GM19467 (cell line): ENCODE data around the gene PJA2.

ENCODE experiments used
- ATAC-seq: cut with Tn5 transposase; IDR thresholded peaks from one replicate; pipeline ENCODE4 v1.9.1; 2021; ENCODE audit warnings: mild to moderate bottlenecking, moderate library complexity; ENCODE audit not compliant: unreplicated experiment

The PJA2 gene

DNA sequence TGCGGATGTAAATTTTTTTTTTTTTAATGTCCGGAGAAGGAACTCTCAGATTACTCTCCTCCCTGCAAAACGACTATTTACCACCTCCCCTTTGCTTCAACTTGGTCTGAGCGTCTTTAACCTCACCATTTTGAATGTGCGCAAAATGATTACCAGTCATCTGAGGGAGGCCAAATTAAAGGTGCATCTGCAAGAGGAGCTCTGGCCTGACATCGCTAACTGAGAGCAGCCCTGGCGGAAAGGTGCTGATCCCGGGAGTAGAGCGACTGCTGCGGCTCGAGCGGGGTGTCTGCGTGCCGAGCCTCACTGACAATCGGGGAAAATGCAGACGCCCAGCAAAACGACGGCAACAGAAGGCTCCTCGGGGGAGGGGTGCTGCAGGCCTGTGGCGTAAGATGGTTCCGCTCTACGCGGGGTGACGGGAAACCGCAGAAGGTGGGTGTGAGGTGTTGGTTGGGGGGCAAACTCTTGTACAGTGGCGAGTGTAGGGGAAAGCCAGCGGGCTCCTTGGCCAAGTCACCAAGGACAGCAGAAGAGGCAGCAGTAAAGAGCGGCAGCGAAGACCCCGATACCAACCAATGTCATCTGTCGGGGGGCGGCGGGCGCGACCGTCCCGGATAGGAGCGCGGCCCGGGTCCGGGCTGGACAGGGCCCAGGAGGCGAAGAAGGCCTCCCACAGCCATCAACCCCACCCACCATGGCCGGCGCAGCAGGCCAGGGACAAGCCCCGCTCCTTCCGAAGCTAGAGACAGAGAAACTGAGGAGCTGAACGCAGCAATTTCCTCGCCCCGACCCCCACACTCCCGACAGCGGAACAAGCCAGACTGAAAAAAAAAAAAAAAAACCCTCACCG lies 557 bp downstream of the PJA2 start:
- peak; percentile 32 for ATAC-seq

DNA sequence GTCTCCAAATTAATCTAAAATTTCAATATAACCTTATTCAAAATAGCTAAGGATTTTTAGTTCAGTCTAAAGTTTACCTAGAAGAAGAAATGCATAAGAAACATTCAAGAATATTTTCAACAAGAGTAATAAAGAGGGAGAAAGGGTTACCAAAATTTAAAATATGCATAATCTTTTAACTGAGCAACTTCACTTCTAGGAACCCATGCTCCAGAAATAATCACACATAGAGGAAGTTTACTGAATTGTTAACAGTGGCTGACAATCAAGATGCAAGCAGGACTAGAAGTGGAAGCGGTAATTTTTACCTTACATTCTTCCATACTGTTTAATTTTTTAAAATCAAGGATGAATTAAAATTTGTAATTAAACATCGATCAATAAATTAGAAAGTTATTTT lies 1.9 kb downstream of the PJA2 start:
- no peak for ATAC-seq

DNA sequence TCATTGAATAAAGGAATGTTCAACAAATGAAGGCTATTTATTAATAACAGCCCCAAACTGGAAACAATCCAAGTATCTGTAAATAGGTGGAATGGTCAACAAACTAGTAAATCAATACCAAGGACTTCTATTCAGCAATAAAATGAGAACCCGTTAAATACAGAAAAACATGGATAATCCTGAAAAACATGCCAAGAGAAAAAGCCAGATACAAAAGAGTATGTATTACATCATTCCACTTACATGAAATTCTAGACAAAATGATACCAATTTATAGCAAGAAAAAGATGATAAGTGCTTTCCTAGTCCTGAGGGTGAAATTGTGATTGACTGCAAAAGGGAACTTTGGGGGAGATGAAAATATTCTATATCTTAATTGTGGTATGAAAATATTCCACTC lies 3.1 kb downstream of the PJA2 start:
- no peak for ATAC-seq

DNA sequence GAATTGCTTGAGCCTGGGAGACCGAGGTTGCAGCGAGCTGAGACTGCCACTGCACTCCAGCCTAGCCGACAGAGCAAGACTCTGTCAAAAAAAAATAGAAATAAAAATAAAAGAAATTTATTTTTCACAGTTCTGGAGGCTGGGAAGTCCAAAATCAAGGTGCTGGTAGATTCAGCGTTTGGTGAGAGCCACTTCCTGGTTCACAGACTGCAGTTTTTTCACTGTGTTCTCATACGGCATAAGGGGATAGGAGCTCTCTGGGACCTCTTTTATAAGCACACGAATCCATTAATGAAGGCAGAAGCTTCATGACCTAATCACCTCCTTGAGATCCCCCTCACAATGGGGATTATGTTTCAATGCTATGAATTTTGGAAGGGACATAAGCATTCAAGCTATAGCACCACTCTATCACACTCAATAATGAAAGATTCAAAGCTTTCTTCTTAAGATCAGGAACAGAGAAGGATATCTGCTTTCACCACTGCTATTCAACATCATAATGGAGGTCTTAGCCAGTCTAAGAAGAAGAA lies 5.3 kb downstream of the PJA2 start:
- no peak for ATAC-seq

DNA sequence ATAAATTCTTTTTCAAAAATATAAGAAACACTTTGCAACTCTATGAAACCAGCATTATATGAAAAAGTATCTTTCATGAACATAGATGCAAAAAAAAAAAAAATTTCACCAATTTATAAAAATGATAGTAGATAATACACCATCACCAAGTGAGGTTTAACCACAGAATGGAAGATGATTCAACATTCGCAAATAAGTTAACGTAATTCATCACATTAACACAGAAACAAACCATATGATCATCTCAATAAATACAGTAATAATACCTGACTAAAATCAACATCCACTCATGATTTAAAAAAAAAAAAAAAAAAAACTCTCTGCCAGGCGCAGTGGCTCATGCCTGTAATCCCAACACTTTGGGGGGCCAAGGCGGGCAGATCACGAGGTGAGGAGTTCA lies 6.3 kb downstream of the PJA2 start:
- no peak for ATAC-seq

DNA sequence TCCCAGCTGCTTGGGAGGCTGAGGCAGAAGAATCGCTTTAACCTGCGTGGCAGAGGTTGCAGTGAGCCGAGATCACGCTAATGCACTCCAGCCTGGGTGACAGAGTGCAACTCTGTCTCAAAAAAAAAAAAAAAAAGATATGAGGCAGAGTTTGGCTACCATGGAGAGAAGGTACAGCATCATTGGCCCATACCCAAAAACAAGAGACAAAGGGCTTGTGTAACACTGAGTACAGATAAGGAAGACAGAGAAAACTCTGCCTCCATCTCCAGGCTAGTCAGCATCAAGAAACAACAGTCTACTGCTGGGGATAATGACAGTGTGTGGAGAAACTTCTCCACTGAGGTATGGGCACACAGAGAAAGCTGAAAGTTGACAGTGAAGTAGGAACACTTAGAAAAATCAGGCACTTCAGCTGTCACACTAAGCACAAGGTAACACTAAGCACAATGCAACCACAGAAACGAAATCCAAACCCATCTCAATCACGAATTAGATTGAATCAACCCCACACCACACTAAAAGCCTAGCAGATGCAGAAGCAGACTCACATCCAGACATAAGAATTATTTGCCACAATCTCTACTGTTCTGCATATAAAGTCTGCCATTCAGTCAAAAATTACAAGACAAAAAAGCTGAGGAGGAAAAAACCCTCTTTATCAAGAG lies 10.5 kb downstream of the PJA2 start:
- ATAC-seq = no peak

DNA sequence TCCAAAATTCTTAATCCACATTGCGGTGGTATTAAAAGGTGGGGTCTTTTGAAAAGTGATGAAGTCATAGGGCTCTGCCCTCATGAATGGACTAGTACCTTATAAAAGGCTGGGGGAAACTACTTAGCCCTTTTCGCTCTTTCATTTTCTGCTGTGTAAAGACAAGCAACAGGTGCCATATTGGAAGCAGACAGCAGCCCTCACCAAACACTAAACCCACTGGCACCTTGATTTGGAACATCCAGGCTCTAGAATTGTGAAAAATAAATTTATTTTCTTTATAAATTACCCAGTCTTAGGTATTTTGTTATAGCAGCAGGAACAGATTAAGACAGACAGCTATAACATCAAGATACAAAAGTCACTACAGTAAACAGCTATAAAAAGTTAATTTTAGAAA lies 12.8 kb downstream of the PJA2 start:
- no peak for ATAC-seq

DNA sequence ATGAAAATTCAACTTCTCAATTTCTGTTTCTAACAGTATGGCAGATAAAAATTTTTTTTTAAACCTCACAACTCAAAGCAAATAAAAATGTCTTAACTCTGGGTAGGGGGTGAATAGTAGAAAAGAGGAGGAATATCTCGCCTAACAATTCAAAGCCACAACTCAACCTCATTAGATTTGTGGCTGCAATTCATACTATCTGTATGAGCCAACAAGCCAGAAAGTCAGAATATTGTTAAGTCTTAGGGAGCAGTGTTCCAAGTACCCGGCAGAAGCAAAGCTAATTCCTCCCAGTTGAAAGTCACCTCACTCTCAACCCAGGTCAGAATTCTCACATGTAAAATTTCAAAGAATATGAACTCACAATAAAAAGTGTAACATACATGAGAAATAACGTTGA lies 15.0 kb downstream of the PJA2 start:
- ATAC-seq = no peak

DNA sequence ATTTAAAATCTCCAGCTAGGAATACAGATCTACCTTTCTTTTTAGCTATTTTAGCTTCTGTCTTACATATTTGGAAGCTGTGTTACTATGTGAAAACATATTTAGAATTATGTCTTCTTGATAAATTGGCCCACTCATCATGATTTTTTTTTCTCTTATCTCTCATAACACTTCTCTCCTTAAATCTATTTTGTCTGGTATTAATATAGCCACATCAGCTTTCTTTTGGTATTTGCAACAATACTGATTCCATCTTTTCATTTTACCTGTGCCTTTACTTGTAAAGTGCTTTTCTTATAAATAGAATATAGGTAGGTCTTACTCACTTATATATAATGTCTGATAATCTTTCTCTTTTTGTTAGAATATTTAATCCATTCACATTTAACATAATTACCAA lies 19.6 kb downstream of the PJA2 start:
- ATAC-seq = no peak

DNA sequence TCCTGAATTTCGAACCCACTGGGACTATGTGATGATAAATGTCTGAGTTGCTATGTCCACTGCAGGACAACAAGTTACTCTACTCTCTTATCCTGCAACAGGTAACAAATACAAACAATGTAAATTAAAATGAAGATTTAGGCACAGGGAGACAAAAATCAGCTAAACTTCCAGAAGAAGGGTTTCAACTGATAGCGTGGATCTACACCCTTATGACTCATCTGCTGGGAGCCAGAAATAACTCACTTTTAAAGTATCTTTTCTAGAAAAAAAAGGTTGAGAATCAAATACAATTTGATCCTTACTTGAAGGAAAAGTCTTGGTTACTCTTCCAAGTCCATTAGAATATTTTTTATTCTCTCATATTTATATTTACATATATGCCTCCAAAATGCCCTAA lies 21.4 kb downstream of the PJA2 start:
- no peak for ATAC-seq

DNA sequence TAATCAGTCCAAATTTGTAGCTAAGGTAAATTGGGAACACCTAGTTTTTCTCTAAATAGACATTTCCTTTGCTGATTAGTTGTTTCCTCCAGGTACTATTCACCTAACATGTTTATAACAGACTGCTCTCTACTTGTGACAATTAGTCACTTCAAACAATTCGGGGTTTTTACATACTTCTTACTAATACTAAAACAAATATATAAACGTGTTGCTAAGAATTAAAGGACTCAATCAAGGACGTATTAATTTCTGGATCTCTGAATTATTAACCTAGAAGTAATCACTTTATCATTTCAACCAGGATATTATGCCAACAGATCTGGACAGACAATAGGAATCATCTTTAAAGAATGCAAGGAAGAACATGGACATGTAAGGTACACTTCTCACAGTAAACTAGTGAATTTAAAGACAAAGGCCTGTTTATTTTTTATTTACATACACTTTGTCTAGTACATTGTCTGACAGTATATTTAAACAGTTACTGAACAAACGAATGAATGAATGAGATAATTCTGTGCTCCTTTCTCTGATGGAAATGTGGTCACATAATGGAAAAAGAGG lies 22.3 kb downstream of the PJA2 start:
- no peak for ATAC-seq

DNA sequence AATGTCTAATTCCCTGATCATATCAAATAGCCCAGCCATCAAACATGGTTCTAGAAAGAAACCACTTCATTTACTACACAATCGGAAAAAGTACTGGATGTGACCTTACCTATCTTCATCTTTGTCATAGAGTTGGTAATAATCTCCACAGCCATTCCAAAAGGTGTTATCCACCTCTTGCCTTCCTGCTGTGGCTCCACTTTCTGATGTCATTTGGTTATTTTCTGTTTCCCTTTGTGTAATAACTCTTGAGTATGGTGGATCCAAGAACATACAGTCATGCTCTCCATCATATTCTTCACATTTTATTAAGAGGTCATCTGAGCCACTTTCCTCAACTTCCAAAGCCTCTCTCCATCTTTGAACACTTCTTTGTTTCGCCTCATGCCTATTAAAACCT lies 31.7 kb downstream of the PJA2 start:
- ATAC-seq = no peak

DNA sequence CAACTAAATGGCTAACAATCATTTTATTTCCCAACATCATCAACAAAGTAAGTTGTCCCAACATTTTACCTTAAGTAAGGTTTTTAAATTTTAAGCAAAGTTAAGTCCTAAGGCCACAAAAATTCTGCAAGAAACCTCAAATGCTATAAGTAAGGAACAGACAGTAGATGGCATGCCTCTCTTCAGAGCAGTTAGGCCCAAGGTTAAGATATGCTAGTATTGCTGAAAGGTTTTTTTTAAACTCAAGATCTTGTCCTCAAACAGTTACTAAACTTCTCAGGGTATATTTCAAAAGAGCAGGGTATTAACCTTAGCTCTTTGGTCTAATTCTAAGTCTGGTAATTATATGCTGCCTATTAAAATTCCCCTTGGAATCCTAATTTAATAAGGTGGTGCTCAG lies 35.1 kb downstream of the PJA2 start:
- ATAC-seq = no peak

DNA sequence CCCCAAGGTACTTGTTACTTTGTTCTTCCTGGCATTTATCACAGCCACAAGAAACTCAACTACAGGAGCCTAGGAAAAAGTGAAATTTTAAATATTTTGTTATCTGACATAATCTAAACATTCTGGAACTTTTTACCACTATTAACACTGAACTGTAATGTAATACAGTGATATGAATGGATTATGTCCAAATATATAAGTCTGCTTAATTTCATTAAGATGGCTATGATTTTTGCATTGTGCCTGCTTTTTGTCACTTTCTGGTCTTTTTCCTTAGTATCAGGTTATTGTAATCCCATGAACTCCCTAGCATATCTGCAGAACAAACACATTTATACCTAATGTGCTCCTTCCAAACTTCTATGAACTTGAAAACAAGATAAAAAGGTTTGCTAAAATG lies 35.8 kb downstream of the PJA2 start:
- ATAC-seq = no peak

DNA sequence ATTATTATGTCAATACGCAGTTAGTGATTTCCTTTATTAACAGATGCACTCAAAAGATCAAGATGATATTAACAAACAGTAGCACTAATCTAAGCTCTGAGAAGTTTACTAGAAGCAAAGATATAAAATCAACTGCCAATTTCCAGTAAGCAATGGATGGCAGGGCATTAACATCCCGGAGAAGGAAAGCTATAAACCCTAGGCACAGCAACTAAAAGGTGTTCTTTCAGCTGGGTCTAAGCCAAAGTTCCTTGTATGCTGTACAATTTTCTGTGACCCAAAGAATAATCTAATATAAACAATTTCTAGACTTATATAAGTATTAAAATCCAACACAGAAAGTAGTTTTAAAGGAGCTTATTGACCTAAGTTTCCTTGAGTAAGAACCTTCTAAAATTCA lies 39.4 kb downstream of the PJA2 start:
- no peak for ATAC-seq

DNA sequence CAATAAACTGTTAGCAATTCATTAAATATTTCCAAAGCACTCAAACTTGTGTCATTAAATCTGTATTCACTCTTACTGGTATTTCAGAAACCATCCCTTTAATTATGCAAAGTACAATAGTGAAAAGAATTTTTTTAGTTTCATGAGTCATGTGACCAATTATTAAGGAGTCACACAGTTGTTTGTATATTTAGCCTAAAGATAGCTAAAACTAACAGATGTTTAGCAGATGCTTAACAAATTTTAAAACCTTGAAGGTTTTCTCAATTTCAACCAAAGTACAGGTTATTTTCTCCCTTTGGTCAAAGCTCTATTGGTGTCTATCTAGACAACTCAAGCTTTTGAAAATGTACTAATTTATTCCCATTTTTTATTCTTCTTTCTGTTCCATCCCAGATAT lies 44.1 kb downstream of the PJA2 start:
- no peak for ATAC-seq

DNA sequence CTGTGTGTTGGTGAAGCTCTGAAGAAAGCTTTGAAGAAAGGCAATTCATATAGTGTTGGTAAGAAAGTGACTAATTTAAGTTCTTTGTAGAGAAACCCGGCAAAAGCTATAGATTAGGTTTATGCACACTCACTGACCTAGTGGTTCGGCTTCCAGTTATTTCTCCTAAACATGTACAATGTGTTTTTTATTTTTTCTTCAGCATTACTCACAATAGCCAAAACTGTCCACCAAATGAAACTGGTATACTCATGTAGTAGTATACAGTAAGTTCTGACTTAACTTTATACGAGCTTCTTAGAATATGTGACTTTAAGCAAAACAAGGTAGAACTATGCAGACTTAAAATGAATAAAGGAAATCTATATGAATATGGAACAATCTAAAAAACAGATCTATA lies 44.8 kb downstream of the PJA2 start:
- no peak for ATAC-seq

DNA sequence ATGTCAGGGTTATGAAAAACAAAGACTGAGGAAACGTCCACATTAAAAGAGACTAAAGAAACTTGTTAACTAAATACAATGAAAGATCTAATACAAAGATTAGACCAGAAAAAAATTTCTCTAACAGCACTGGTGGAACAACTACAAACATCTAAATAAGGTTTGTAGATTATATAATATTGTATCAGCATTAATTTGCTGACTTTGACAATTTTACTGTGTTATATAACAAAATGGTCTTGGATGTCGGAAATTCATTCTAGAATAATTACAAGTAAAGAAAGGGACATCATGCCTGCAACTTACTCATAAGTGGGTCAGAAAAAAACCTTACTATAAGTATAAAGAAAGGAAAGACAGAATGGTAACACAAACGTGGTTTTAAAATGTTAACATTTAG lies 50.1 kb downstream of the PJA2 start:
- ATAC-seq = no peak

DNA sequence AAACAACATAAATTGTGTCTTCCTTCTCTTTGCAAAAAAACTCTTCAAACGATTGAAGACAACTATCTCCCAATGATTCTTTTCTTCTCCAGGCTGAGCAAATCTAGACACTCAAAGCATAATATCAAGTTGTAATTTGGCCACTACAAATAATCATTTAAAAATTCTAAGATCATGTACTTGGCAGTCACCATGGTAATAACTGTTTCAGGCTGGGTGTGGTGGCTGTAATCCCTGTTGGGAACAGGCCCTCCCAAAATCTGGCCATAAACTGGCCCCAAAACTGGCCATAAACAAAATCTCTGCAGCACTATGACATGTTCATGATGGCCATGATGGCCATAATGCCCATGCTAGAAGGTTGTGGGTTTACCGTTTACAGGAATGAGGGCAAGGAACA lies 52.0 kb downstream of the PJA2 start:
- no peak for ATAC-seq

DNA sequence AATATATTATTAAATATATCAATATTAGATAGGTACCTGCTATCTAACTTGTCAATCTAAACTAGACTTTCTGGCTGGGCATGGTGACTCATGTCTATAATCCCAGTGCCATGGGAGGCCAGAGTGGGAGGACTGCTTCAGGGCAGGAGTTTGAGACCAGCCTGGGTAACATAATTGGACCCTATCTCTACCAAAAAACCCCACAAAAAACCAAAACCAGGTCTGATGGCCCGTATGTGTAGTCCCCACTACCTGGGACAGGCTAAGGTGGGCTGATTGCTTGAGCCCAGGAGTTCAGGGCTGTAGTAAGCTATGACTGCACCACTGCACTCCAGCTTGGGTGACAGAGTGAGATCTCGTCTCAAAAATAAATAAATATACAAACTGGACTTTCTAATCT lies 55.0 kb downstream of the PJA2 start:
- no peak for ATAC-seq

DNA sequence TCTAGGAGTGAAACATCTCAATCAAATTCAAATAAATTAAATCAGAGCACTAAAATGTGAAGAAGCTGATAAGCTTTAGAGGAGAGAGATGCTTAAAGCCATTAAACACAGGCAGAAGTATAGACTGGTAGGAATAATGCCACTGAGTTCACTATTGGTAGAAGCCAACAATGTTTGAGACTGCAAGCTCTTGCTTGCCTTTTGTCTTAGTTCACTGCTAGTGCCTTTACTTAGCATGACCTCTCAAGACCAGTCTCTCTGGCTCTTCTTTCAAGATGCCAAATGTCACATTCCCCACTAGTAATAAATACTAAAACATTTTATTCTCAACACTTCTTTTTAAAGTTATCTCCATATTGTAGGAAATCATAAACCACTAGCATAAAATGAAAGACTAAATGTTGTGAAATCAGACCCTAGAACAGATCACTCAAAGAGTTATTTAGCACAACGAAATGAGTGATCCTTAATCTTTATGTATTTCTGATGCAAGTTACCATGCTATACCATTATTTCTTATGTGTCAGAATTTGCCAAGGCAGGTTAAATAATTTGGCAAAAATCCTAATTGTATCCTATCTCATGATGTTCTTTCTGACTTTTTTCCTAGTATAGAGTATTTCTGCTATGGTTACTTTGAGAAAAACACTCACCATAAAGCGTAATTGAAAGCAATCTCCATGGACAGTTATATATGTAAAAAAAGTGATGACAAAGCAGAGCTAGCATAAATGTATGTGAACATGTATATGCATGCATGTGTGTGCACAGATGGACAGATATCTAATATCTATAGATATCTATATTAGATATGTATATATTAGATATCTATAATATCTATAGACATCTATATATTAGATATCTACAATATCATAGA lies 57.5 kb downstream of the PJA2 start:
- ATAC-seq = no peak
